ENCODE data around the gene ODR4. TPM values are rescaled to one million over a fixed set of nuclear protein-coding genes. Genes with fewer than 3 reads are reported as not detected.
"Not testable (repeated sequence)": the region's sequence is repeated elsewhere in the genome, so short reads cannot be mapped to it uniquely, and the experiment has no call there.

Gene ODR4
- total and polyA plus RNA-seq, 2 experiments from 2014 or later, result 22.8 to 29.2 TPM

- H4K20me1 ChIP-seq (ENCODE audit: insufficient read depth, poor library complexity, severe bottlenecking), result no peaks in the 10 kb centered on the region
- H3K79me2 ChIP-seq, result no peaks in the 10 kb centered on the region
- DNase-seq (ENCODE audit: low spot score), result no peak
- no peaks in the 10 kb centered on the region for H3K36me3 ChIP-seq (replicated peaks; ENCODE audit: insufficient read depth, low read depth)
- H3K9me3 ChIP-seq (ENCODE audit: low read depth), result no peaks in the 10 kb centered on the region
- H3K4me2 ChIP-seq, result no peak overlapping the region
- WGBS (ENCODE audit: low lambda C conversion rate, missing lambda C conversion rate), result 89% methylated on average over 3 of the region's 3 CpGs
- no peak overlapping the region for H3K27ac ChIP-seq
- H3K4me1 ChIP-seq (ENCODE audit: insufficient read depth), result no peaks in the 10 kb centered on the region
- no peak overlapping the region for H2AFZ ChIP-seq
- TF ChIP-seq EZH2phosphoT487 (IDR thresholded peaks at IDR 0.05; ENCODE audit: low read depth, severe bottlenecking, unreplicated experiment), result no peak
- TF ChIP-seq EZH2 (IDR thresholded peaks at IDR 0.05; ENCODE audit: borderline replicate concordance), result no peak
- TF ChIP-seq, protein P1, sequence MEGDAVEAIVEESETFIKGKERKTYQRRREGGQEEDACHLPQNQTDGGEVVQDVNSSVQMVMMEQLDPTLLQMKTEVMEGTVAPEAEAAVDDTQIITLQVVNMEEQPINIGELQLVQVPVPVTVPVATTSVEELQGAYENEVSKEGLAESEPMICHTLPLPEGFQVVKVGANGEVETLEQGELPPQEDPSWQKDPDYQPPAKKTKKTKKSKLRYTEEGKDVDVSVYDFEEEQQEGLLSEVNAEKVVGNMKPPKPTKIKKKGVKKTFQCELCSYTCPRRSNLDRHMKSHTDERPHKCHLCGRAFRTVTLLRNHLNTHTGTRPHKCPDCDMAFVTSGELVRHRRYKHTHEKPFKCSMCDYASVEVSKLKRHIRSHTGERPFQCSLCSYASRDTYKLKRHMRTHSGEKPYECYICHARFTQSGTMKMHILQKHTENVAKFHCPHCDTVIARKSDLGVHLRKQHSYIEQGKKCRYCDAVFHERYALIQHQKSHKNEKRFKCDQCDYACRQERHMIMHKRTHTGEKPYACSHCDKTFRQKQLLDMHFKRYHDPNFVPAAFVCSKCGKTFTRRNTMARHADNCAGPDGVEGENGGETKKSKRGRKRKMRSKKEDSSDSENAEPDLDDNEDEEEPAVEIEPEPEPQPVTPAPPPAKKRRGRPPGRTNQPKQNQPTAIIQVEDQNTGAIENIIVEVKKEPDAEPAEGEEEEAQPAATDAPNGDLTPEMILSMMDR (IDR thresholded peaks at IDR 0.05; ENCODE audit: poor library complexity), result no peak
- H3K9me2 ChIP-seq (replicated peaks; ENCODE audit: insufficient read depth), result no peaks in the 10 kb centered on the region
- no peaks in the 10 kb centered on the region for H3K27me3 ChIP-seq
- no peak overlapping the region for H3K4me3 ChIP-seq
Observed at GRCh38 chr1:186456729-186457255, 81.2 kb downstream of the ODR4 start.

GRCh38 chr1:186459161-186459560 is 83.5 kb downstream of the ODR4 start:
- H3K4me1 ChIP-seq (ENCODE audit: insufficient read depth); H3K36me3 ChIP-seq (replicated peaks; ENCODE audit: insufficient read depth, low read depth); H4K20me1 ChIP-seq (ENCODE audit: insufficient read depth, poor library complexity, severe bottlenecking); DNase-seq (ENCODE audit: low spot score); H3K9me2 ChIP-seq (replicated peaks; ENCODE audit: insufficient read depth); H3K27ac ChIP-seq; H3K27me3 ChIP-seq; H2AFZ ChIP-seq; H3K4me2 ChIP-seq; H3K4me3 ChIP-seq; H3K79me2 ChIP-seq; H3K9me3 ChIP-seq (ENCODE audit: low read depth): not testable (repeated sequence)
- WGBS (ENCODE audit: low lambda C conversion rate, missing lambda C conversion rate), result over 99% methylated on average over 14 of the region's 14 CpGs

DNA sequence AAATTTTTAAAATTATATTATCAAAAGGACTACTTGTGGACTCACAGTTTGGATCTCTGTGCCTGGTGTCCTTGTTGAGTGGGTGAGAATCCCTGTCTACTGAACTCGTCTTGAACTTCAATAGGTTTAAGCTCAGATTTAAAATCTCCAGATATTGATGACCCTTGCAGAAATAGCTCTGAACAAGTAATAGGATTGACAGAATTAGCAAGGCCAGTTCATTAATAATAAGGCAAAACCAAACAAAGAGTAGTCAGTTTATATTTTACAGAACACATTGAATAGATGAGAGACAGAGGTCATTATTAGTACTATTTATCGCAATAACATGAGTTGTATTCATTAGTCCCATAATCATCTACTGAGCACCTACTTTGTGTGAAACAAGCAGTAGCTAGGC is 85.4 kb downstream of the ODR4 start, which contains the start of gene PDC:
Gene PDC (minus strand): TSS at position 101 of the 400 bp plus-strand sequence. CDS start 11,655 bp downstream, outside the sequence.
- no peak within 1 kb of the TSS for H3K27ac ChIP-seq
- 79% methylated on average over 2 of the region's 2 CpGs for WGBS (ENCODE audit: low lambda C conversion rate, missing lambda C conversion rate)
- no peaks in the 10 kb centered on the region for H4K20me1 ChIP-seq (ENCODE audit: insufficient read depth, poor library complexity, severe bottlenecking)
- no peak within 1 kb of the TSS for H3K4me3 ChIP-seq
- no peaks in the 10 kb centered on the region for H3K4me1 ChIP-seq (ENCODE audit: insufficient read depth)
- no peak within 1 kb of the TSS for H3K4me2 ChIP-seq
- DNase-seq (ENCODE audit: low spot score), result no peak
- H3K9me3 ChIP-seq (ENCODE audit: low read depth), result no peaks in the 10 kb centered on the region
- H3K36me3 ChIP-seq (replicated peaks; ENCODE audit: insufficient read depth, low read depth), result no peaks in the 10 kb centered on the region
- no peaks in the 10 kb centered on the region for H3K9me2 ChIP-seq (replicated peaks; ENCODE audit: insufficient read depth)
- TF ChIP-seq, protein P1 (IDR thresholded peaks at IDR 0.05; ENCODE audit: poor library complexity), result no peak
- no peak for TF ChIP-seq EZH2 (IDR thresholded peaks at IDR 0.05; ENCODE audit: borderline replicate concordance)
- no peak for TF ChIP-seq EZH2phosphoT487 (IDR thresholded peaks at IDR 0.05; ENCODE audit: low read depth, severe bottlenecking, unreplicated experiment)
- no peaks in the 10 kb centered on the region for H3K79me2 ChIP-seq
- no peaks in the 10 kb centered on the region for H3K27me3 ChIP-seq
- H2AFZ ChIP-seq, result no peak within 1 kb of the TSS

- WGBS (ENCODE audit: low lambda C conversion rate, missing lambda C conversion rate), result 48% methylated on average over 5 of the region's 5 CpGs
- Histone ChIP-seq H3K36me3 (replicated peaks; ENCODE audit: insufficient read depth, low read depth) (no peaks in the 10 kb centered on the region), H3K4me1 (ENCODE audit: insufficient read depth) (no peaks in the 10 kb centered on the region), H3K27ac (no peak overlapping the region), H3K79me2 (no peaks in the 10 kb centered on the region), H3K4me2 (no peak overlapping the region), H2AFZ (no peak overlapping the region), H3K9me2 (replicated peaks; ENCODE audit: insufficient read depth) (no peaks in the 10 kb centered on the region), H4K20me1 (ENCODE audit: insufficient read depth, poor library complexity, severe bottlenecking) (no peaks in the 10 kb centered on the region), H3K27me3 (no peaks in the 10 kb centered on the region), H3K4me3 (no peak overlapping the region), H3K9me3 (ENCODE audit: low read depth) (no peaks in the 10 kb centered on the region)
- no peak for DNase-seq (ENCODE audit: low spot score)
- TF ChIP-seq EZH2phosphoT487 (IDR thresholded peaks at IDR 0.05; ENCODE audit: low read depth, severe bottlenecking, unreplicated experiment) (no peak), EZH2 (IDR thresholded peaks at IDR 0.05; ENCODE audit: borderline replicate concordance) (no peak)
- TF ChIP-seq, protein P1 (IDR thresholded peaks at IDR 0.05; ENCODE audit: poor library complexity), result no peak
Observed at GRCh38 chr1:186463511-186463910, 87.9 kb downstream of the ODR4 start.
